Central memory CD8-positive, alpha-beta T cell (primary cell): ENCODE data around the gene DSG2.
"Not testable (repeated sequence)": the region's sequence is repeated elsewhere in the genome, so short reads cannot be mapped to it uniquely, and the experiment has no call there.

Experiments used
- ATAC-seq: fragments of 150-1000 bp; cut with Tn5 transposase; replicated peaks from 2 replicates; pipeline ENCODE4 v1.10.0; 2022; ENCODE audit warnings: mild to moderate bottlenecking, moderate FRiP score, moderate number of reproducible peaks; ENCODE audit not compliant: poor library complexity, severe bottlenecking; ENCODE audit errors: extremely low read depth
- DNase-seq, 2 donors: peaks; one replicate each; pipeline ENCODE4 v3.0.0; 2021; ENCODE audit warnings: low spot score in 2 of 2
- H3K27ac Mint-ChIP-seq: one replicate; pipeline ENCODE4 v1.8.0; 2022; ENCODE audit warnings: low read depth, mild to moderate bottlenecking, moderate library complexity, mixed read lengths
- H3K27me3 Mint-ChIP-seq: one replicate; pipeline ENCODE4 v1.8.0; 2022; ENCODE audit warnings: mixed read lengths
- H3K36me3 Mint-ChIP-seq: one replicate; pipeline ENCODE4 v1.8.0; 2022; ENCODE audit warnings: mild to moderate bottlenecking, moderate library complexity, mixed read lengths; ENCODE audit not compliant: insufficient read depth
- H3K4me1 Mint-ChIP-seq: one replicate; pipeline ENCODE4 v1.8.0; 2022; ENCODE audit warnings: mixed read lengths
- H3K4me3 Mint-ChIP-seq: one replicate; pipeline ENCODE4 v1.8.0; 2022; ENCODE audit warnings: mild to moderate bottlenecking, moderate library complexity, mixed read lengths
- H3K9me3 Mint-ChIP-seq: one replicate; pipeline ENCODE4 v1.8.0; 2022; ENCODE audit warnings: mixed read lengths

DSG2 gene

DNA sequence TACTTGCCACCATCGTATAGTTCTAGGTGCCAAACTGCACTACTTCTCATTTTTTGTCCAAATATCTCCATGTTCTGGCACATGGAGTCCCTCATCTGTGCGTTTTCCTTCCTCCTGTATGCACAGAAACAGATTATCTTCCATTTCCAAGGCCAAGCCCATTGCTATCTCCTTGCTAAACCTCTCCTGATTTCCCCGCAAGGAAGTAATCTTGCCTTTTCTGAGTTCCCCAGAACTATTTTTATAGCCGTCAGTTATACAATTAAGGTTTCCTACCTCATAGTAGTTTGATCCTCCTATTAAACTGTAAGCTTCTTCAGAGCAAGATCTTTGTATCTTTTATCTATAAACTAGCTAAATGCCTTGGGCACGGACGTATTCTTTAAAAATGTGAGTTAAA is 7.2 kb downstream of the DSG2 start:
- Mint-ChIP-seq H3K4me3 (no peak overlapping the region), H3K27me3 (peaks cover 11% of the 10 kb centered on the region), H3K27ac (no peak overlapping the region), H3K9me3 (no peaks in the 10 kb centered on the region), H3K36me3 (no peaks in the 10 kb centered on the region), H3K4me1 (no peaks in the 10 kb centered on the region)
- DNase-seq (no peak), ATAC-seq (no peak)

DNA sequence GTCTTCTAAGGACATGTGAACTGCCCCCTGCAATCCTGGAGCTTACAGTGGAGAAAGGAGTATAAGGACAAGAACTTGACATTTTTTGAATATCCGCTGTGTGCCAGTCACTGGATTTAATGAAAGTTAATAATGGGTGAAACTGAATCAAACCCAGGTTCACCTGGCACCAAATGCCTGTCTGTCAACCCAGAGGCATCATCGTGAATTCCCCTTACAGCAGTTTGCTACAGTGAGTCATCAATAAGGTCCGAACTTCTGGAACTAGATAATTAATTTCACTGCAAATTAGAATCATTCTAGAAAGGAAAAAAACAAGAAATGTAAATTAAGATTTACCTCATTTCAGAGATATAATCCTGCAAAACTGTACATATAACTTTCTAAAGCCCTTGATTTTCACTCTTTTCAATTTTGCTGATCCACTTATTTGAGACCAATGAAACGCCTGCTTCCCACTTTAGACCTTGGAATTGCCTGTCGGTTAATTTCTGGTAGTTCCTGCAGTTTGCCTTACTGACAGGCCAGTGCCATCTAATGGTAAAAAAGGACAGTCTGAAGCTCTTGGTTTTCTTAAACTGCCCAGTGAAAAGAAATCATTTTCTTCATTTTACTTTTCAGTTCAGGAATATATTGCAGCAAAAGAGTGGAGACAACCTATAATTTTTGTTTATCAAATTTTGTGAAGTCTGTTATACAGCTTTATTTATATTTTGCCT is 8.2 kb downstream of the DSG2 start:
- Mint-ChIP-seq H3K9me3 (no peaks in the 10 kb centered on the region), H3K27me3 (peaks cover 8% of the 10 kb centered on the region), H3K4me3 (no peak overlapping the region), H3K27ac (no peak overlapping the region), H3K36me3 (no peaks in the 10 kb centered on the region), H3K4me1 (no peaks in the 10 kb centered on the region)
- no peak for ATAC-seq
- DNase-seq = no peak

DNA sequence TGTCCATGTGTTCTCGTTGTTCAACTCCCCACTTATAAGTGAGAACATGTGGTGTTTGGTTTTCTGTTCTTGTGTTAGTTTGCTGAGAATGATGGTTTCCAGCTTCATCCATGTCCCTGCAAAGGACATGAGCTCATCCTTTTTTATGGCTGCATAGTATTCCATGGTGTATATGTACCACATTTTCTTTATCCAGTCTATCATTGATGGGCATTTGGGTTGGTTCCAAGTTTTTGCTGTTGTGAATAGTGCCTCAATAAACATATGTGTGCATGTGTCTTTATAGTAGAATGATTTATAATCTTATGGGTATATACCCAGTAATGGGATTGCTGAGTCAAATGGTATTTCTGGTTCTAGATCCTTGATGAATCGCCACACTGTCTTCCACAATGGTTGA is 9.1 kb downstream of the DSG2 start:
- DNase-seq, H3K4me1 Mint-ChIP-seq, H3K4me3 Mint-ChIP-seq, ATAC-seq, H3K27me3 Mint-ChIP-seq, H3K9me3 Mint-ChIP-seq, H3K27ac Mint-ChIP-seq, H3K36me3 Mint-ChIP-seq: not testable (repeated sequence)

DNA sequence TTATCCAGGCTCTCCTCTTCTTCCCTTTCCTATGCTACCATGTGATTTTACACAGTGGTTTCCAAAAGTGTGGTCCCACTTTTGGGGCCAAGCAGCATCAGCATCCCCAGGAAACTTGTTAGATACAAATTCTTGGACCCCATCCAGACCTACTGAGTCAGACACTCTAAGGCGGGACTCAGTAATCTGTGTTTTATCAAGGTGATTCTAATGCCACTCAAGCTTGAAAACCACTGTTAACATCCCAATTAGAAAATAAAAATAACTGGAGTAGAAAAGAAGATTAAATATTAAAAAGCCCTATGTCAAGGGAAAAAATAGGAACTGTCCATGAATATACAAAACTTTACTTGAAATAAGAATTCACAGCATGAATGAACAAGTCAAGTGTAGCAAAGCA is 10.8 kb downstream of the DSG2 start:
- H3K4me3 Mint-ChIP-seq = no peak overlapping the region
- ATAC-seq (no peak), DNase-seq (no peak)
- H3K27ac Mint-ChIP-seq = no peak overlapping the region
- H3K4me1 Mint-ChIP-seq = no peaks in the 10 kb centered on the region
- peaks cover 17% of the 10 kb centered on the region for H3K27me3 Mint-ChIP-seq
- H3K36me3 Mint-ChIP-seq = no peaks in the 10 kb centered on the region
- no peaks in the 10 kb centered on the region for H3K9me3 Mint-ChIP-seq

GRCh38 chr18:31509571-31509970 is 11.6 kb downstream of the DSG2 start:
- DNase-seq (no peak), ATAC-seq (no peak)
- H3K27ac Mint-ChIP-seq = no peak overlapping the region
- H3K27me3 Mint-ChIP-seq = peaks cover 17% of the 10 kb centered on the region
- no peak overlapping the region for H3K4me3 Mint-ChIP-seq
- H3K4me1 Mint-ChIP-seq = no peaks in the 10 kb centered on the region
- no peaks in the 10 kb centered on the region for H3K36me3 Mint-ChIP-seq
- no peaks in the 10 kb centered on the region for H3K9me3 Mint-ChIP-seq

DNA sequence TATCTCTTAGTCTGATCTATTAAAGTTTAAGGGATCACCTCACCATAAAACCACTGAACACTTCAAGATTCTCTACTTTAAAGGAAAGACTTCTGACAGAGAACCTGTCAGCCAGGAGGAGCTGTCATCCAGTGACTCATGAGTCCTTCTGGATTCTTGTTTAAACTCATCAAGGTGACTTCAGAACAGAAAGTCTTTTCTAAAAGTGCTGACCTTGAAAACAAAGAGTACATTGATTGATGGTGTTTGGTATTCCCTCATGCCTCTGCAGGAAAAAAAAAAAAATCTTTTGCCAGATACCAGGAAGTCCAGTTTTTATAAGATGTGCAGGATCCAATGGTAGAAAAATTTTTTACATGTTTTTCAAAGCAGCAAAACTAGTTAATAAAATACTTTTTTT is 12.3 kb downstream of the DSG2 start:
- H3K27me3 Mint-ChIP-seq = peaks cover 17% of the 10 kb centered on the region
- no peaks in the 10 kb centered on the region for H3K36me3 Mint-ChIP-seq
- no peaks in the 10 kb centered on the region for H3K9me3 Mint-ChIP-seq
- H3K4me1 Mint-ChIP-seq = no peaks in the 10 kb centered on the region
- no peak overlapping the region for H3K27ac Mint-ChIP-seq
- ATAC-seq (no peak), DNase-seq (no peak)
- H3K4me3 Mint-ChIP-seq = no peak overlapping the region

DNA sequence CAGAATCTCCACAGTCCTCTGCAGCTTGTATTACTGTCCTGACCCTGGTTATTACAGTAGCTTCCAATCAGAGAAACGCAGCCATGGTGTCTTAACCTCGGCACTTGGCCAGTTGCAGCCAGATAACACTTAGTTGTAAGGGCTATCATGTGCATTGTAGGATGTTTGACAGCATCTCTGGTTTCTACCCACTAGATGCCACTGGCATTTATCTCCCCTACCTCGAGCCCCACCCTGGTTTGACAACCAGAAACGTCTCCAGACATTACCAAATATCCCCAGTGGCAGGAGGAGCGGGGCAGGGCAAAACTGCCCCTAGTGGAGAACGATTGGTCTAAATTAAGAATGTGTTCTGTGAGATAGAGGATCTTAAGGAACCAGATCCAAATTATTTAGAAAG is 13.1 kb downstream of the DSG2 start:
- ATAC-seq (no peak), DNase-seq (no peak)
- H3K4me1 Mint-ChIP-seq = no peaks in the 10 kb centered on the region
- H3K9me3 Mint-ChIP-seq = no peaks in the 10 kb centered on the region
- peaks cover 17% of the 10 kb centered on the region for H3K27me3 Mint-ChIP-seq
- no peaks in the 10 kb centered on the region for H3K36me3 Mint-ChIP-seq
- H3K27ac Mint-ChIP-seq = no peak overlapping the region
- no peak overlapping the region for H3K4me3 Mint-ChIP-seq

GRCh38 chr18:31512203-31512764 is 14.3 kb downstream of the DSG2 start:
- H3K27me3 Mint-ChIP-seq = peaks cover 17% of the 10 kb centered on the region
- ATAC-seq (no peak), DNase-seq (no peak)

DNA sequence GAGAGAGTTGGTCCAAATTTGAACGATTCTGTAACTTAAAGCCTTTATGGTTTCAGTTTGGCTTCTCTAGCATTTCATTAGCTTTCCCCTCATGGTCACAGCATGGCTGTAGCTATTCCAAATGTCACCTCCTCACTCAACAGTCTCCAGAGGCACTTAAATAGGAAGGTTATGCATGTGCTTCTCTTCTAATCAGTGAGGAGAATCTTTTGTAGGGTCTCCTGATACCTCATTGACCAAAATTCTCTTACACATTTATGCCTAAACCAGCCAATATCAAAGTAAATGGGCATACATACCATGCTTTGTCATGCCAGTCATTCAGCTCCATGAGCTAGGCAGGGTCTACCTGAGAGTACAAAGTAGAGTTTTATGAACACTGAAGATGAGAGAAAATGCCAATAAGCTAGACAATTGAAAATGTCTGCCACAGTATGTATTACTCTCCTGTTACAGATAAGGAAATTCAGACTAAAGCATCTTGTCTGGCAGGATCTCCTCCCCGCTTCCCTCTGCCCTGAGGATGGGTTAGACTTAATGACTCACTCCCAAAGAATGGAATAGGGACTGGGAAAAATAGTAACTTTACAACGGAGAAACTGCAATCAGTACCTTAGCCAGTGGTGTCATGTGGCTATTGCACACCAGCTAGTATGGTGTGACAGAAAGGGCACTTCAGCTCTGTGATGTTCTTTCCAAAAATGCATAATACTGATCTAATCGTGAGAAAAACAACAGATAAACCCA is 15.4 kb downstream of the DSG2 start:
- Mint-ChIP-seq H3K27ac (no peak overlapping the region), H3K36me3 (no peaks in the 10 kb centered on the region), H3K27me3 (peaks cover 17% of the 10 kb centered on the region), H3K4me3 (no peak overlapping the region), H3K9me3 (no peaks in the 10 kb centered on the region), H3K4me1 (no peaks in the 10 kb centered on the region)
- no peak for ATAC-seq
- no peak for DNase-seq

More at GRCh38 chr18:31512203-31512764, 14.3 kb downstream of the DSG2 start:
- Mint-ChIP-seq H3K4me3 (no peak overlapping the region), H3K4me1 (no peaks in the 10 kb centered on the region), H3K36me3 (no peaks in the 10 kb centered on the region), H3K9me3 (no peaks in the 10 kb centered on the region), H3K27ac (no peak overlapping the region)

- H3K9me3 Mint-ChIP-seq = no peaks in the 10 kb centered on the region
- peaks cover 24% of the 10 kb centered on the region for H3K27me3 Mint-ChIP-seq
- ATAC-seq (no peak), DNase-seq (no peak)
- no peak overlapping the region for H3K27ac Mint-ChIP-seq
- H3K36me3 Mint-ChIP-seq = no peaks in the 10 kb centered on the region
- H3K4me3 Mint-ChIP-seq = no peak overlapping the region
- H3K4me1 Mint-ChIP-seq = no peaks in the 10 kb centered on the region
Measured at GRCh38 chr18:31516437-31516836, 18.5 kb downstream of the DSG2 start.

GRCh38 chr18:31526374-31526773 is 28.4 kb downstream of the DSG2 start:
- Mint-ChIP-seq H3K27ac (no peak overlapping the region), H3K4me3 (no peak overlapping the region), H3K27me3 (peaks cover 33% of the 10 kb centered on the region), H3K4me1 (no peaks in the 10 kb centered on the region), H3K9me3 (no peaks in the 10 kb centered on the region), H3K36me3 (no peaks in the 10 kb centered on the region)
- DNase-seq = no peak
- no peak for ATAC-seq

GRCh38 chr18:31533236-31533635 is 35.3 kb downstream of the DSG2 start:
- Mint-ChIP-seq H3K4me3 (no peak overlapping the region), H3K9me3 (no peaks in the 10 kb centered on the region), H3K27me3 (peaks cover 2% of the 10 kb centered on the region), H3K4me1 (no peaks in the 10 kb centered on the region), H3K27ac (no peak overlapping the region), H3K36me3 (no peaks in the 10 kb centered on the region)
- DNase-seq = no peak
- ATAC-seq = no peak

DNA sequence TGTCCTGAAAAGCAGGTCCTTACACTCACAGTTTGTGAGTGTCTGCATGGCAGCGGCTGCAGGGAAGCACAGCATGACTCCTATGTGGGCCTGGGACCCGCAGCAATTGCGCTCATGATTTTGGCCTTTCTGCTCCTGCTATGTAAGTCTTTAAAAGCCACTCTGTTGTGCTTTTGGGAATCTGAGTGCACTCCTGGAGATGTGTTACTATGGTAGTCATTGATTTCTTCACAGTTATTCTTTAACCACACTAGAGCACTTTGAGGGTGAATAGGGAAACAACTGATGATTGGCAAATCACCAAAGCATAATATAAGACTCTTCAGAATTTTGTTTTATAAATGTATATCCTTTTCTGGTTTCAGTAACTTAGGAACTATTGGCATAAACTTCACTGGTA is 40.9 kb downstream of the DSG2 start:
- no peak for DNase-seq
- Mint-ChIP-seq H3K9me3 (no peaks in the 10 kb centered on the region), H3K27me3 (peaks cover 25% of the 10 kb centered on the region), H3K27ac (no peak overlapping the region), H3K36me3 (no peaks in the 10 kb centered on the region), H3K4me3 (no peak overlapping the region), H3K4me1 (no peaks in the 10 kb centered on the region)
- ATAC-seq = no peak
